KMS-11 (cell line): Measurements from ENCODE around the gene SMG6.

Experiments
- H2AFZ ChIP-seq: fragments of 200-600 bp; sonication (generic); 2 replicates; pipeline ENCODE4 v1.6.1; 2016; ENCODE audit warnings: antibody characterized with exemption, mixed run types, low read depth
- H3K27ac ChIP-seq: fragments of 200-600 bp; sonication (generic); 2 replicates; pipeline ENCODE4 v1.6.1; 2016; ENCODE audit warnings: mild to moderate bottlenecking, mixed run types
- H3K27me3 ChIP-seq: fragments of 200-600 bp; sonication (generic); 2 replicates; pipeline ENCODE4 v1.6.1; 2017; ENCODE audit warnings: mild to moderate bottlenecking, low read depth, mixed run types, moderate library complexity; ENCODE audit not compliant: insufficient read depth
- H3K36me3 ChIP-seq: fragments of 200-600 bp; sonication (generic); 2 replicates; pipeline ENCODE4 v1.6.1; 2017; ENCODE audit warnings: mild to moderate bottlenecking, mixed run types; ENCODE audit not compliant: insufficient read depth
- H3K4me1 ChIP-seq: fragments of 200-600 bp; sonication (generic); 2 replicates; pipeline ENCODE4 v1.6.1; 2016; ENCODE audit warnings: mild to moderate bottlenecking, low read depth, mixed run types; ENCODE audit not compliant: poor library complexity, severe bottlenecking
- H3K4me2 ChIP-seq: fragments of 200-600 bp; sonication (generic); 2 replicates; pipeline ENCODE4 v1.7.0; 2016; ENCODE audit warnings: mild to moderate bottlenecking, mixed run types
- H3K4me3 ChIP-seq: fragments of 200-600 bp; sonication (generic); IDR thresholded peaks from 2 replicates; pipeline ENCODE4 v1.6.1; 2017; ENCODE audit warnings: low read depth, low read length, mixed read lengths; ENCODE audit not compliant: insufficient read depth
- H3K79me2 ChIP-seq: fragments of 200-600 bp; sonication (generic); 2 replicates; pipeline ENCODE4 v1.6.1; 2016; ENCODE audit warnings: low read depth, mixed run types; ENCODE audit not compliant: insufficient read depth
- H3K9ac ChIP-seq: fragments of 200-600 bp; sonication (generic); 2 replicates; pipeline ENCODE4 v1.6.1; 2016; ENCODE audit warnings: mild to moderate bottlenecking, mixed run types
- H4K20me1 ChIP-seq: fragments of 200-600 bp; sonication (generic); 2 replicates; pipeline ENCODE4 v1.6.1; 2016; ENCODE audit warnings: mild to moderate bottlenecking, mixed run types; ENCODE audit not compliant: insufficient read depth
- TF ChIP-seq, protein P1 (sequence below): fragments of 200-600 bp; sonication (generic); conservative IDR thresholded peaks from 2 replicates; pipeline ENCODE4 v1.6.1; 2017; ENCODE audit warnings: low read depth, mild to moderate bottlenecking, antibody characterized with exemption, low read length, moderate library complexity, mixed read lengths

SMG6 gene

DNA sequence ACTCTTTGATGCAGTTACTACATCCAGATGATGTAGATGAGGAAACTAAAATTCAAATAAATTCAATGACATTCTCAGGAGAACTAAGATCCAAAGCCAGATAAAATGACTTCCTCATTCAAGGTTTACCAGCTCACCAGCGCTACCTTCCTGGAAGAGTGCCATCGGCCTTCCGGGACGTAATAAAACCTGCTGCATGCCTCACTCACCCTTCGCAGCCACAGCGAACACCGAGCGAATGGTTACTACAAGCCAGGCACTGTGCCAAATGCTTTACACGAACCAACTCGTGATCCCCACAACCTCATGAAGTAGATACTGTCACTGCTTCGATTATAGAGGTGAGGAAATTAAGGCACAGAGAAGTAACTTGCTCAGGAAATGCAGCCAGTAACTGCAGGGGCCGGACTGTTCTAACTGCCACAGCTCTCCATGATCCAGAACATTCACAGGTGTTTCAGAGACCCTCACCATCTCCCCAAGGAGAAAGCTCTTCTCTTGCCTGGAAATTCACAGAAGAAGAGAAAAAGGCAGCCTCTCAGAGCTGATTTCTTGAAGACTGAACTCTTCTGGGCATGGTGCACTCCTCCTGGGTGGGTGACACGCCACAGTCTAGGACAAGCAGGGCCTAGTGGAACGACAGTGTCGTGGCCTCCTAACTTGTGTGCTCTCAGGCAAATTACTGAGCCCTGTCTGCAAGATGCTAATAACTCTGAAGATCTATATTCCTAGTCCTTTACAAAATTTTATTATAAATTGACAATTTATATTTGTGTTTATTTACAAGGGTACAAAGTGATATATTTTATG lies 201.9 kb downstream of the SMG6 start:
- no peak overlapping the region for H2AFZ ChIP-seq
- TF ChIP-seq, protein P1, sequence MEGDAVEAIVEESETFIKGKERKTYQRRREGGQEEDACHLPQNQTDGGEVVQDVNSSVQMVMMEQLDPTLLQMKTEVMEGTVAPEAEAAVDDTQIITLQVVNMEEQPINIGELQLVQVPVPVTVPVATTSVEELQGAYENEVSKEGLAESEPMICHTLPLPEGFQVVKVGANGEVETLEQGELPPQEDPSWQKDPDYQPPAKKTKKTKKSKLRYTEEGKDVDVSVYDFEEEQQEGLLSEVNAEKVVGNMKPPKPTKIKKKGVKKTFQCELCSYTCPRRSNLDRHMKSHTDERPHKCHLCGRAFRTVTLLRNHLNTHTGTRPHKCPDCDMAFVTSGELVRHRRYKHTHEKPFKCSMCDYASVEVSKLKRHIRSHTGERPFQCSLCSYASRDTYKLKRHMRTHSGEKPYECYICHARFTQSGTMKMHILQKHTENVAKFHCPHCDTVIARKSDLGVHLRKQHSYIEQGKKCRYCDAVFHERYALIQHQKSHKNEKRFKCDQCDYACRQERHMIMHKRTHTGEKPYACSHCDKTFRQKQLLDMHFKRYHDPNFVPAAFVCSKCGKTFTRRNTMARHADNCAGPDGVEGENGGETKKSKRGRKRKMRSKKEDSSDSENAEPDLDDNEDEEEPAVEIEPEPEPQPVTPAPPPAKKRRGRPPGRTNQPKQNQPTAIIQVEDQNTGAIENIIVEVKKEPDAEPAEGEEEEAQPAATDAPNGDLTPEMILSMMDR, result no peak
- no peaks in the 10 kb centered on the region for H3K36me3 ChIP-seq
- no peak overlapping the region for H3K27ac ChIP-seq
- no peaks in the 10 kb centered on the region for H4K20me1 ChIP-seq
- H3K4me3 ChIP-seq, result no peak overlapping the region
- H3K4me1 ChIP-seq, result peaks cover 25% of the 10 kb centered on the region
- no peaks in the 10 kb centered on the region for H3K79me2 ChIP-seq
- H3K27me3 ChIP-seq, result no peaks in the 10 kb centered on the region
- H3K4me2 ChIP-seq, result no peak overlapping the region
- no peak overlapping the region for H3K9ac ChIP-seq

DNA sequence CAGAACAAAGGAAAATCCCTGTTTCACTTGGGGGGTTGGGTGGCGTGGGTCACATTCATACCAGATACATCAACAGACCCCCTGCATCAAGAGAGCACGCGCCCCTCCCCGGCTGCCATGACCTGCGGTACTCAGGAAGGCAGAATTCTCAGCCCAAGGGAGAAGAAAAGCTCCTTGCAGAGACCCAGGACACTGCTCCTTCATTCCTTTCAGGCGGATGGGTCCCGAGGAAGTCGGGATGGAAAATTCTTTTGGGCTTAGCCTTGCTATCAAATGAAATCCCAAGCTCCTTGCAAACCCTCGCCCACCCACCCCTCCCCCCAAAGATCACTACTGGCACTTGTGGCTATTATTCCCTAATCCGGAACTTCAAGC lies 208.1 kb downstream of the SMG6 start:
- Histone ChIP-seq H3K27me3 (no peaks in the 10 kb centered on the region), H3K4me3 (no peak overlapping the region), H3K4me2 (no peak overlapping the region), H3K36me3 (no peaks in the 10 kb centered on the region), H4K20me1 (no peaks in the 10 kb centered on the region), H3K79me2 (no peaks in the 10 kb centered on the region), H3K4me1 (peaks cover 20% of the 10 kb centered on the region), H2AFZ (no peak overlapping the region), H3K9ac (no peak overlapping the region), H3K27ac (no peak overlapping the region)
- TF ChIP-seq, protein P1, result no peak

DNA sequence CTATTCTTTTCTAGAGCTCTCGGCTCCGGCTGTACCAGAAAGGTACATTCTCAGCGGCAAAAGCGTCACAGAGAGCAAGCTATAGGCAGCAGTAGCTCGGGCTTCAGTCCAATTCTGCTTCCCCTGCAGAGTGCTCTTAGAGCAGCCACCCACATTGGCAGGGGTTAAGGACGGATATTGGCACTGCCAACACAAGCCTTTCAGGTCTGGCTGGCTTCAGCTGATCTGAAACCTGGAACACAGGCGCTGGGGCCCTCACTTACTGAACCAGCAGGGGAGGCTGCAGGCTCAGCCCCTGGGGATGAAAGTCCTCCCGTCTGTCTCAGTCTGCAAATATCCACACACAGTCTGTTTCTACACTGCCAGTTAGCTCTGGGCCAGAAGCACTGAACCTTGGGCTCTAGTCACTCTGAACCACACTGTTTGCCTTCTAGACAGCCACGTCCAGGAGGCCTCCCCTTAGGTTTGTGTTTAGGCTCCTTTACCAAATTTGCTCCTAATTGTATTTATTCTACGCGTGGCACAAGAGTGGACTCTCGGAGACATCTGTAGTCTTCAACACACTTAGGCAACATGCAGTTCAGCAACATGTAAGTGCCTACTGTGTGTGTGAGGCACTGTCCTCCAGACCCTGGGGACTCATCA lies 208.6 kb downstream of the SMG6 start:
- H4K20me1 ChIP-seq, result no peaks in the 10 kb centered on the region
- no peaks in the 10 kb centered on the region for H3K36me3 ChIP-seq
- no peak overlapping the region for H3K9ac ChIP-seq
- peaks cover 25% of the 10 kb centered on the region for H3K4me1 ChIP-seq
- no peaks in the 10 kb centered on the region for H3K79me2 ChIP-seq
- no peak overlapping the region for H3K4me3 ChIP-seq
- H2AFZ ChIP-seq, result no peak overlapping the region
- H3K4me2 ChIP-seq, result no peak overlapping the region
- TF ChIP-seq, protein P1, result no peak
- no peaks in the 10 kb centered on the region for H3K27me3 ChIP-seq
- no peak overlapping the region for H3K27ac ChIP-seq

DNA sequence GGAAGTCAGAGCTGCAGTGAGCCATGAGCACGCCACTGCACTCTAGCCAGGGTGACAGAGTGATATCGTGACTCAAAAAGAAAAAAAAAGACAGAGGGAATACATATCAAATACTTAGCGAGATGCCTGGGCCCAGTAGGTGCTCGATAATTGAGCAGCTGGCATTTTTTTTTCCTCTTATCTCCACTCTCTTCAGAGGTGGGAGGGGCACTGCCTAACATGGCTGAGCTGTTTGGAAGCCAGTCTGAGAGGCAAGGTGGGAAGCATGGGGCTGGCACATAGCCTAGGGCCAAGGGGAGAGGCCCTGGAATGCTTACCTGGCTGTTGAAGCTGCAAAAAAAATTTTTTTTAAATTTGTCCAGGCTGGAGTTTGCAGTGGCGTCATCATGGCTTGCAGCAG lies 210.2 kb downstream of the SMG6 start:
- no peak overlapping the region for H3K4me2 ChIP-seq
- no peak overlapping the region for H3K4me3 ChIP-seq
- H4K20me1 ChIP-seq, result no peaks in the 10 kb centered on the region
- no peak overlapping the region for H2AFZ ChIP-seq
- no peak overlapping the region for H3K9ac ChIP-seq
- peaks cover 41% of the 10 kb centered on the region for H3K4me1 ChIP-seq
- H3K36me3 ChIP-seq, result no peaks in the 10 kb centered on the region
- H3K79me2 ChIP-seq, result no peaks in the 10 kb centered on the region
- no peak overlapping the region for H3K27ac ChIP-seq
- H3K27me3 ChIP-seq, result no peaks in the 10 kb centered on the region
- TF ChIP-seq, protein P1, result no peak
